NCI-H2029 (cell line): Measurements from ENCODE around the gene PTER.
A peak's percentile ranks its signal among the peaks of the same experiment; 100 is the strongest.

ENCODE experiments used
- DNase-seq: peaks from one replicate; lab custom pipeline; 2025; lab: John Stamatoyannopoulos, UW

The PTER gene

GRCh38 chr10:16436758-16437539 lies at the start of gene PTER:
Gene PTER, plus strand, starts transcription at chr10:16437010. Its CDS starts 47,375 bp downstream, at chr10:16484385.
- peak; percentile 83 for DNase-seq

GRCh38 chr10:16392531-16393069 lies 44.2 kb upstream of the PTER start:
- no peak for DNase-seq

- no peak for DNase-seq
Observed at GRCh38 chr10:16393271-16393858, 43.4 kb upstream of the PTER start.

GRCh38 chr10:16401416-16401815 lies 35.4 kb upstream of the PTER start:
- DNase-seq: no peak

DNA sequence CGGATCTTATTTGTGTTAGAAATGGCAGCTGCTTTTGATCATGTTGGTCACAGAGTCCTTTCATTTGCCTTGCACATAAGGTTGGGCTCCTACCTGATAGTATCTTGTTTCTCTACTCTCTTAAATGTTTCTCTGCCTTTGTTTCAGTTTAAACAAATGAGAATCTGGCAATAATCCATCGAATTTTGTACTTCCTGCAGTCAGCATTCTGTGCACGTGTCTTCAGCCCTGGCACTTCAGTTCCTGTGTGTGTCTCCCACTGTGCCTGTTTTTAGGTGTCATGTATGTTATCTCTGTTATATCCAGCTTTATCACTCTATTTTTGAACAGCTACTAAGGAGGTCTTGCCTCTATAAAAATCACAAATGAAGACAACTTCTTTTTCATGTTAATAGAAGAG lies 28.4 kb upstream of the PTER start:
- peak; percentile 56 for DNase-seq

DNA sequence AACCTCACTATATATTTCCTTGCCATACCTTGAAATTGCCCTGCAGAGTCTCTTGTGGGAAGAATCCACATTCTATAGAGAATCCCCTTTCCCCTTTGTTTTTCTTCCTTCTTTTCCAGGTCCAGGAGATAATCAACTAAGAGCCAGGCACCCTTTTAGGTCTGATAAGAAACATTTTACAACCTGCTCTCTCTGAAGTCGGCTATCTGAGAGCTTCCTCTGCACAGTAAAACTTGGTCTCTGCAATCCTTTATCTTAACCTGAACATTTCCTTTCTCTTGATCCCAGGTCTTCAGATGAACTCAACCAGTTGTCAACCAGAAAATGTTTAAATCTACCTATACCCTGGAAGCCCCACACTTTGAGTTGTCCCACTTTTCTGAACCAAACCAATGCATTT lies 19.5 kb upstream of the PTER start:
- no peak for DNase-seq

DNA sequence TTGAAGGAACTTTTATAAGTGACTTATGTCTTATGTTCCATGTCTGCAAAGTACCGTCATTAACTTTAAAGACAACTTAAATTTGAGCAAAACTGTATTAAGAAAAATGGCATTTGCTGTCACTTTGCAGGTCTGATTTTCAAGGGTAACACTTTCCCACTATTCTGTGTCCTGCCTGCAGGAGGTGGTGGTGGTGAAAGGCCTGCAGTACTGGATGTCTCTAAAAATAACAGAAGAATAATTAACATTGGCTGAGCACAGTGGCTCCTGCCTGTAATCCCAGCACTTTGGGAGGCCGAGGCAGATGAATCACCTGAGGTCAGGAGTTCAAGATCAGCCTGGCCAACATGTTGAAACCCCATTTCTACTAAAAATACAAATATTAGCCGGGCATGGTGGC lies 13.2 kb upstream of the PTER start:
- no peak for DNase-seq

- DNase-seq: no peak
Observed at GRCh38 chr10:16425449-16425848, 11.4 kb upstream of the PTER start.

- DNase-seq: no peak
Observed at GRCh38 chr10:16429539-16429938, 7.3 kb upstream of the PTER start.

DNA sequence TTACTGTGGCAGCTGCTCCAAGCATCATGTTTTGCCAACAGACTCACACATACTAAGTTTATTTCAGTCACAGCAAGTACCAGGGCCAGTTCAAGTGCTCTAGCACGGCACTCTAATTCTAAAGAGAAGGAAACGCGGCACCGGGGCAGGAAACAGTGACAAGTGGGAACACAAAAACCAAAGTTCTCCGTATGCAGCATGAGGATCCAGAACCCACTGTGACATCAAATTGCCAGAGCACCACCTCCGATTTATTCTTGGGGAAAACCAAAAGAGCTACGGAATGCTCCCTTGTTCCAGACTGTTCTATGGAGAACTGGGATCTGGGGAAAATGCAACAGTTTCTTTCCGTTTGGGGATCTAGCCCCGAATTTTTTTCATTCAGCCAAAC lies 448 bp upstream of the PTER start:
- no peak for DNase-seq

DNA sequence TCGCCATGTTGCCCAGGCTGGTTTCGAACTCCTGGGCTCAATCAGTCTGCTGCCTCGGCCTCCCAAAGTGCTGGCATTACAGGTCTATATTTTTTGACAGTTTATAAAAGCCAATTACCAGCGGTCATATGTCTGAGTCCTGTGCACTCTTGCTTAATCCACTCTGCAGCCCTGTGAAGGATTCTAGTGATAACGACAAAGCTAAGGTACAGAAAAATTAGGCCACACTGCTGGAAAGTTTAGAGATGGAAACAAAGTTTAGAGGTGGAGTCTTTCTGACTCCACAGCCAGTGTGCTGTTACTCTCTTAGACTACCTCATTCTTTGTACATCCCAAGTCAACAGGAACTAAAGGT lies 707 bp downstream of the PTER start:
- DNase-seq: no peak

DNA sequence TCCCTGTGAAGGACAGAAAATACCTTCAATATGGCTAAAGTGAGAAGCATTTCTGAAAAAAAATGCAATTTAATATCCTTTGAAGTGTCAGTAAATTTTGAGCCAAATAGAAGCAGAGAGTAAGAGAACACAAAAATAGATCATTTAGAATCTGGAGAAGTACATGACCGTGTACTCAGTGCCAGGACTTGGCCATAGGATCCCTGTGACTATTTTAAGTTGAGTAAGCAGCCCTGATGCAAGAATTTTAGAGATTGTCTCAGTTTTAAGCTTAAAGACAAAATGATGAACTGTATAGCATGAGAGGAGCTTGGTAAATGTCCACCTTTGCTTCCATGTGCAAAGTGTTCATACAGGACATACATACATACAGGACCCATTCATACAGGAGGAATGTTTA lies 2.5 kb downstream of the PTER start:
- DNase-seq: no peak

- peak; percentile 27 for DNase-seq
Observed at GRCh38 chr10:16440396-16441133, 3.8 kb downstream of the PTER start.

DNA sequence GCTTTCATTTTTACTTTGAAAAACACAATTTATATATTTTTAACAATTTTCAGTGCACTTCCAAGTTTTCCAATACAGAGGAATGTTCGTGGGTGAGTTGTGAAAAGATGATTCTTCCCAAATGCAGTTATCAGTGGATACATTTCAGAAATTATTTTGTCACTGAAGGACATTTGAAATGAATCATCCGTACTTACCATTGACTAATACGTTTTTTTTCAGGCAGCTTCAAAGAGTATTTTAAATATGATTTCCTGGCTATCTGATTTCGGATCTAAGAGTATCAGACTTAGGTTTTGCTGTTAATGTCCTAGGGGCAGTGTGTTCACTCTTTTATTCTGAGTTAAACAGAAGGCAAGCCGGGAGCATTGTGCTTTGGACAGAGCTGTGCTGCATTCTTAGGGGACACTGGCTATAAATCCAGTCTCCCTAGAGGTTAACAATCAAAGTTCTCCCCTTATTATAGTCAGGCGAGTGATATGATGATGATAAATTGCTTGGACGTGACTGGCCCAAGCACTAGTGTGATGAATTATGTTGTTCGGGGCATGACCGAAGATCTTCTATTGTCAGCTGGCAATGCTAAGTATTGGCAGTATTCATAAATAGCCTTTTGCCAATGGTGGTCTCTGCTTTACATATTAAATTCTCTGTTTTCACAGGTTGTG lies 4.5 kb downstream of the PTER start:
- no peak for DNase-seq

GRCh38 chr10:16442914-16443313 lies 6.1 kb downstream of the PTER start:
- no peak for DNase-seq

- DNase-seq: no peak
Observed at GRCh38 chr10:16445770-16446469, 9.1 kb downstream of the PTER start.

DNA sequence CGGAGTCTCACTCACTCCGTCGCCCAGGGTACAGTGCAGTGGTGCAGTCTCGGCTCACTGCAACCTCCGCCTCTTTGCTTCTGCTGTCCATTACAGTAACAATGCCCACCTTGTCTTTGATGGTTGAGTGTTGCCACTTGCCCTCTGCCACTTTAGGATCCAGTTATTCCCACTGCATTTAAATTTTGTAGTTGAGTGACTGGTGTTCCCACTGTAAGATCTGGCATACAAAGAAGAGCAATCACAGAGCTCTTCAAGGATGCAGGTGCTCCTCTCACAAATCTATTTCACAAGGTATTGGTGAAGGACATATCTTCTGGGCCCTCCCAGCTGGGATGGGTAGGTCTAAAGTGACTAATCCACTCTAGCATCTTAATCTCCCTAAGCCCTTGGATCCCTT lies 12.6 kb downstream of the PTER start:
- DNase-seq: no peak

DNA sequence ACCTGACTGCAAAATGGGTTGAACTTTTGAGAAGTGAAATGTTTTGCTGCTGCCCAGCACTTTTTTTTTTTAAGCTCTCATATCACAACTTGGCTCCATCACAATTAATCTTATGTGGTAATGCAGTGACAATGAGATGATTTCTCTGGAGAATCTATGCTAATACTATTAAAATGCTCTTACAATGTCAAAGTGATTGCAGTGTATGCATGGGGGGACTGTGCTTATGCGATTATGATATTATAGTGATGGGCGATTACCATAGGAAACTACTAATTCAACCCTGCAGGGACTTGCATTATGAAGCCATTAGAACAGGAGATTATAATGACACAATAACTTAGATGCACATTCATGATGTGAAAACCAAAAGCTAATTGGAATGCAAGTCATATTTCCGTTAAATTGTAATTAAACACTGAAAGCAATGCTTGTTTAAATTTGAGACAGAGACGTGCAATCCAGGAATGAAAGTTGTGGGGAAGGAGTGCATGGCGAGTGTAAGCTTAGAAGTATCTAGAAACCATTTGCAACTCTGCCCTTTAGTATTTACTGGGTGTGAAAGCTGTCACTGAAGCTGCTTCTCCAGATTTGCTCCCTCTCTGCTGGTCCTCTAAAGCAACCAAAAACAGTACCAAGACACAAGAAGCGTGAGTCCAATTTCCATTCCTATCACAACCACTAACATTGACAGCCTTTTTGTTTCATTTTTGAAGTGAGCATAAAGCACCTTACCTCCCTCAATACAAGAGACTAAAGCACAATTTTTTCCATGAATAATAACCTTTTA lies 21.6 kb downstream of the PTER start:
- no peak for DNase-seq

DNA sequence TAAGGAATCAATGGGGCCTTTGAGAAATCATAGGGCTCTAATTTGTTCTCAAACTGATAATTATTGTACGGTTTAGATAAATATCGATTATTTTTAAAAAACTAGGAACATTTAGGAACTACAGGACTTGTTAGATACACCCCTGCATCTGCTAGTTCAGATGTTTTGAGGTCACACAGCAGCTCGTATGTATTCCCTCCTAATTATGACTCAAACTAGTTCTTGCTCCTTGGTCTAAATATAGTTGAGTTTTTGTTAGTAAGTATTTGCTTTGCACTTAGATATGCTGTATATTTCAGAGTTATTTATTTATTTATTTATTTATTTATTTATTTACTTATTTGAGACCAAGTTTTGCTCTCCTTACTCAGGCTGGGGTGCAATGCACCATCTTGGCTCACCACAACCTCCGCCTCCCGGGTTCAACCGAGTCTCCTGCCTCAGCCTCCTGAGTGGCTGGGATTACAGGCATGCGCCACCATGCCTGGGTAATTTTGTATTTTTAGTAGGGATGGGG lies 22.7 kb downstream of the PTER start:
- no peak for DNase-seq

DNA sequence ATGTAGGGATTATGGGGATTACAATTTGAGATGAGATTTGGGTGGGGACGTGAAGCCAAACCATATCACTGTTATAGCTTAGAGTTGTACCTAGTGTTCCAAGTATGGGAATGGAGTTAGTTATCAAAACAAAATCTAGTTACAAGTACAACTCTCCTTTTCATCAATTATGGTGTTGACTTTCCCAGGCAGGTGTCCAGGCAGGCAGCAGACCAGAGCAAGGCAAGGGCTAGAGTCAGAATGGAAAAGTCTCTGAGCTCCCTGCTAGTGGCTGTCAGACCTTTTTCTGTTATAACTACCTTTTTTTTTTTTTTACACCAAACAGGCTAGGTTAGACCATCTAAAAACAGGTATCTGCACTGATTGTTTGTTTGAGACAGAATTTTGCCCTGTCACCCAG lies 29.2 kb downstream of the PTER start:
- DNase-seq: no peak

DNA sequence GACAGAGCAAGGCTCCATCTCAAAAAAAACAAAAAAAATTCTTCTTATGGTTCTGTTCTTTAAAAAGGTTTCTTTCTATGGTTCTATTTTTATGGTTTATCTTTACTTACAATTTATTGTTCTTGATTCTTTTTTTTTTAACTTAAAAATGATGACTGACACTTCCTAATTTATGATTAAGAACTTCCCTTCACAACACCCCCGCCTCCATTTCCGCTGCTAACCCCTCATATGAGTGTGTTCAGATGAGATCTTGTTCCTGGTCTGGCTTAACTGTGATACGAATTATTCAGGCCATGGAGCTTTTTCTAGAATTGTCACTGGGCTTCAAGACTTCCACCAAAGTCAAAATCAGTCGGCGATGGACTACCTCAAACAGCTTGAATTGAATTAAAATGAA lies 33.9 kb downstream of the PTER start:
- DNase-seq: no peak
